GM12865 (cell line): ENCODE measurements around the gene TSC22D4.
"Not testable (repeated sequence)": the region's sequence is repeated elsewhere in the genome, so short reads cannot be mapped to it uniquely, and the experiment has no call there.

Experiments used
- DNase-seq: peaks from one replicate; pipeline ENCODE4 v3.0.0; 2010; ENCODE audit warnings: low read depth
- H3K4me3 ChIP-seq: 2 replicates; pipeline ENCODE4 v1.5.1; 2011; ENCODE audit warnings: mild to moderate bottlenecking, low read depth, low read length, control low read depth
- CTCF ChIP-seq: IDR thresholded peaks from 2 replicates; pipeline ENCODE4 v1.5.1; 2011; ENCODE audit warnings: low read length, control low read depth, low read depth, inconsistent platforms; ENCODE audit not compliant: insufficient read depth; ENCODE audit errors: missing control alignments

The TSC22D4 gene

GRCh38 chr7:100464210-100464660 lies 14.8 kb downstream of the TSC22D4 start, which contains the start of gene SPACDR:
SPACDR (minus strand) TSS chr7:100464260; CDS start chr7:100464025, 235 bp downstream.
- no peak for TF ChIP-seq CTCF
- no peak within 1 kb of the TSS for H3K4me3 ChIP-seq
- no peak for DNase-seq

- H3K4me3 ChIP-seq: no peak overlapping the region
- TF ChIP-seq CTCF: no peak
- DNase-seq: no peak
Observed at GRCh38 chr7:100457033-100457432, 22.0 kb downstream of the TSC22D4 start.

- no peak for TF ChIP-seq CTCF
- no peak for DNase-seq
- no peak overlapping the region for H3K4me3 ChIP-seq
Observed at GRCh38 chr7:100456562-100456961, 22.5 kb downstream of the TSC22D4 start.

- no peak for TF ChIP-seq CTCF
- H3K4me3 ChIP-seq: no peak overlapping the region
- no peak for DNase-seq
Observed at GRCh38 chr7:100455206-100455605, 23.8 kb downstream of the TSC22D4 start.

GRCh38 chr7:100453854-100454253 lies 25.2 kb downstream of the TSC22D4 start:
- H3K4me3 ChIP-seq, DNase-seq: not testable (repeated sequence)

- no peak for DNase-seq
- TF ChIP-seq CTCF: no peak
- no peak overlapping the region for H3K4me3 ChIP-seq
Observed at GRCh38 chr7:100452513-100452912, 26.5 kb downstream of the TSC22D4 start.

GRCh38 chr7:100449190-100449795 lies 29.7 kb downstream of the TSC22D4 start:
- DNase-seq: no peak
- no peak overlapping the region for H3K4me3 ChIP-seq
- TF ChIP-seq CTCF: no peak

- not testable (repeated sequence) for H3K4me3 ChIP-seq, DNase-seq
Observed at GRCh38 chr7:100447363-100447762, 31.7 kb downstream of the TSC22D4 start.
